AG10803 (cell line): Measurements from ENCODE around the gene MED29.
"Not testable (repeated sequence)": the region's sequence is repeated elsewhere in the genome, so short reads cannot be mapped to it uniquely, and the experiment has no call there.

ENCODE experiments used
- DNase-seq: peaks from one replicate; pipeline ENCODE4 v3.0.0; 2010; ENCODE audit warnings: low read depth
- H3K4me3 ChIP-seq: 2 replicates; pipeline ENCODE4 v1.5.1; 2011; ENCODE audit warnings: mild to moderate bottlenecking, low read length, control low read depth
- CTCF ChIP-seq: conservative IDR thresholded peaks from 2 replicates; pipeline ENCODE4 v1.5.1; 2011; ENCODE audit warnings: mild to moderate bottlenecking, low read length, control low read depth, inconsistent platforms

MED29 gene

GRCh38 chr19:39372047-39372802 is 19.0 kb upstream of the MED29 start:
- peak; percentile 99 for DNase-seq
- TF ChIP-seq CTCF: no peak

DNA sequence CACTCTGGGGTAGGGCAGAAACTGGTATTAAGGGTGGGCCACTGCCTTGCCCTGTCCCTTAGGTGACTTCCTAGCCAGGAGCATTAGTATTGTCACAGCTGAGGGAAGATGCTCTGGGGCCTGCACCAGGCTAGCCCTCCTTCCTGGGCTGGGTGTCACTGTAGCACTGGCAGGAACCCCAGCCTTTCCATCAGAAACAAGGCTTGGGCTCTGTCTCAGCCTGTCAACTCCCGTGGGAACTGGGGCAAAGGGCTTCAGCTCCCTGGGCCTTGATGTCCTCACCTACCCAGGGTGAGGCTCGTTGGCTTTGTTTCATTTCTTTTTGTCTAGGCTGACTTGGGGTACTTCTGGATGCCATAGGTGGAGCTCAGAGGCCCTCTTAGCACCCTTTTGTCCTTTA is 18.2 kb upstream of the MED29 start:
- TF ChIP-seq CTCF: no peak
- DNase-seq: peak; percentile 57
- H3K4me3 ChIP-seq: peak overlapping the region; percentile 20; the same call in 1 of the 2 replicates

More at GRCh38 chr19:39372047-39372802, 19.0 kb upstream of the MED29 start:
- peak overlapping the region; percentile 20; the same call in 1 of the 2 replicates for H3K4me3 ChIP-seq

GRCh38 chr19:39375929-39376328 is 15.2 kb upstream of the MED29 start:
- DNase-seq: no peak
- no peak overlapping the region for H3K4me3 ChIP-seq
- no peak for TF ChIP-seq CTCF

- no peak for DNase-seq
- no peak for TF ChIP-seq CTCF
- H3K4me3 ChIP-seq: no peak overlapping the region
Observed at GRCh38 chr19:39377373-39378362, 13.5 kb upstream of the MED29 start.

DNA sequence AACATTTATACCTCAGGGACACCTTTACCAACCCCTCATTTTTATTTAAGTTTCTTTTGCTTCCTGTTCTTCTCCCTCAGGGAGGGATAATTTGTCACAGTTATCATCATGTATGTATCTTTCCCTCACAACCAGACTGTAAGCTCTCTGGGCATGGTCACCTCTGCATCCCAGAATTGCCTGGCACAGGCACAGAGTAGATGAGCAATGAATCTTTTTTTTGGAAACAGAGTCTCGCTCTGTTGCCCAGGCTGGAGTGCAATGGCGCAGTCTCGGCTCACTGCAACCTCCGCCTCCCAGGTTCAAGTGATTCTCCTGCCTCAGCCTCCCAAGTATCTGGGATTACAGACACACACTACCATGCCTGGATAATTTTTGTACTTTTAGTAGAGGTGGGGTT is 11.8 kb upstream of the MED29 start:
- not testable (repeated sequence) for DNase-seq, H3K4me3 ChIP-seq

DNA sequence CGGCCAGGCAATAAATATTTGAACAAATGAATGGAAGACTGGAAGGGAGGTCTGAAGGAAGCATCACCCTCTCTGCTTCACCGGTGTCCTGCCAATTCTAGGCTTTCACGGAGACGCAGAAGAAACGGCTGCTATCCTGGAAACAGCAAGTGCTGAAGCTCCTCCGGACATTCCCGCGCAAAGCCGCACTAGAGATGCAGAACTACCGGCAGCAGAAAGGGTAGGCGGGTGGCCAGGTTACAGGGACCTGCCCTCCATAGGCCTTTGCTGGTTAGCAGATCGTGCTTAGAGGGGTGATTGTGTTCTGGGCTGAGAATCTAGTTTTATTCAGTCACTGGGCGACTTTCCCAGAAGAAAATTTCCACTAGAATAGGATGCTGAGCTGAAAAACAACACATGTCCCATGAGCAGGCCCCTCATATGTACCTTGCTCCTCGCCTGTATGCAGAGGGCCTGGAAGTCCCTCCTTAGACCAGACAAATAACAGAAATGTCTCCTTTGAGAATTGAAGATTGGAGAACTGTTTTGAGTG is 11.2 kb upstream of the MED29 start:
- TF ChIP-seq CTCF: no peak
- H3K4me3 ChIP-seq: no peak overlapping the region
- DNase-seq: no peak
